ENCODE measurements around the gene MAP3K3.

DNA sequence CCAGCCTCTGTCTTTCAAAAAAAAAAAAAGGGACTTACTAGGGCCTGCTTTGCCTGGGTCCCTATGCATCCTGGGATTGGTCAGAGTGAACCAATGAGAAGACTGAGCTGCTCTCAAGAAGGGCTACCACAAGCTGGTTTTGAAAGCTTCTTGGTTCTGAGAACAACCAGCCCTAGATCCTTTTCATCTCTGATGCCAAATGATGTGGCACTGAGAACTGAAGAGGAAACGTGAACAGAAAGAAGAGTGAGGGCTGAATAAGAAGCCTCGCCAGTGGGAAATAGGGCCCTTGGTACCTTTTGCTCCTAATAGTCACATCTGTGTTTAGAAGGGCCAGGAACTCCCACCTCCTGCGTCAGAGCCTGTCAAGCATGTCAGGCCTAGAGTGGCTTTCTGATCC, 10.9 kb upstream of the MAP3K3 start:
- TF ChIP-seq, protein P1, sequence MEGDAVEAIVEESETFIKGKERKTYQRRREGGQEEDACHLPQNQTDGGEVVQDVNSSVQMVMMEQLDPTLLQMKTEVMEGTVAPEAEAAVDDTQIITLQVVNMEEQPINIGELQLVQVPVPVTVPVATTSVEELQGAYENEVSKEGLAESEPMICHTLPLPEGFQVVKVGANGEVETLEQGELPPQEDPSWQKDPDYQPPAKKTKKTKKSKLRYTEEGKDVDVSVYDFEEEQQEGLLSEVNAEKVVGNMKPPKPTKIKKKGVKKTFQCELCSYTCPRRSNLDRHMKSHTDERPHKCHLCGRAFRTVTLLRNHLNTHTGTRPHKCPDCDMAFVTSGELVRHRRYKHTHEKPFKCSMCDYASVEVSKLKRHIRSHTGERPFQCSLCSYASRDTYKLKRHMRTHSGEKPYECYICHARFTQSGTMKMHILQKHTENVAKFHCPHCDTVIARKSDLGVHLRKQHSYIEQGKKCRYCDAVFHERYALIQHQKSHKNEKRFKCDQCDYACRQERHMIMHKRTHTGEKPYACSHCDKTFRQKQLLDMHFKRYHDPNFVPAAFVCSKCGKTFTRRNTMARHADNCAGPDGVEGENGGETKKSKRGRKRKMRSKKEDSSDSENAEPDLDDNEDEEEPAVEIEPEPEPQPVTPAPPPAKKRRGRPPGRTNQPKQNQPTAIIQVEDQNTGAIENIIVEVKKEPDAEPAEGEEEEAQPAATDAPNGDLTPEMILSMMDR (IDR thresholded peaks at IDR 0.05), result no peak
- TF ChIP-seq EZH2 (IDR thresholded peaks at IDR 0.05; ENCODE audit: borderline replicate concordance, insufficient read depth, low read depth, low read length, poor library complexity, severe bottlenecking), result no peak
